HG02571 (cell line): Measurements from ENCODE around the gene CNGB1.
"Not testable (repeated sequence)": the region's sequence is repeated elsewhere in the genome, so short reads cannot be mapped to it uniquely, and the experiment has no call there.

Experiments
- ATAC-seq: cut with Tn5 transposase; IDR thresholded peaks from one replicate; pipeline ENCODE4 v1.9.1; 2021; ENCODE audit warnings: mild to moderate bottlenecking, moderate library complexity; ENCODE audit not compliant: unreplicated experiment

Gene CNGB1

GRCh38 chr16:57970970-57971369 is at the start of gene CNGB1:
TSS of gene CNGB1 (minus strand) at chr16:57971128. CDS start at chr16:57967286, 3,842 bp downstream.
- ATAC-seq = no peak

GRCh38 chr16:58019866-58020538 is 49.1 kb upstream of the CNGB1 start:
- no peak for ATAC-seq

- ATAC-seq = no peak
Observed at GRCh38 chr16:58018803-58019202, 47.9 kb upstream of the CNGB1 start.

GRCh38 chr16:58016840-58017446 is 46.0 kb upstream of the CNGB1 start:
- no peak for ATAC-seq

DNA sequence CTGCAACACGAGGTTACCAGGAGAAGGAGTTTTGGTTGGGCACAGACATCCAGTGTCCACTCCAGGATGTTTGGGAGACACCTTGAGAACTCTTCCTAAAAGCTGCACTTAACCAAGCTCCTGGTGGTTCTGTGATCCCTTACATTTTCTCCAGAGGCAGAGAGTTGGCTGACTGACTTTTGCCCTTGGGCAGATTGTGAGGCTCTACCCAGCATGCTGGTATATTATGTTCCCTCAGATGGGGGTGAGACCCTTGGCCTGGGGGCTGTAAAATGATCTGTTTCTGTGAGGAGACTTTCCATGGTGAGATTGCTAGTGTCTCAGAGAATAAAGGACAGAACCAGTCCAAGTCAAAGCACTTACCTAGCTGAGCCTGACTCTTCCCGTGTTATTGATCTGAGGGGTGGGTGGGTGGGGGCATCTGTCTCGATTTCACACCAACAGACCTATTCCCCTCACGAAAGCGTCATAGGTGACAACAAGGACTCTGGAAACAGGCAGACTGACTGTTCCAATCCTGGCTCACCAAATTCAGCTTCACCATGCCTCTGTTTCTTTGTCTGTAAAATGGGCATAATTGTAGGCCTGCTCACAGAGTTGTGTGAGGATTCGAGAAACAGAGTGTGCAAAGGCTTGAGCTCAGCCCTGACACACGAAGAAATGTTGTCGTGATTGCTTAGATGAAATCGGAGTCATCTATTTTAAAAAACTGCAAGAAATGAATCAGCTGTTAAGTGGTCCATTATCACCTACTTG is 42.5 kb upstream of the CNGB1 start:
- ATAC-seq = no peak

DNA sequence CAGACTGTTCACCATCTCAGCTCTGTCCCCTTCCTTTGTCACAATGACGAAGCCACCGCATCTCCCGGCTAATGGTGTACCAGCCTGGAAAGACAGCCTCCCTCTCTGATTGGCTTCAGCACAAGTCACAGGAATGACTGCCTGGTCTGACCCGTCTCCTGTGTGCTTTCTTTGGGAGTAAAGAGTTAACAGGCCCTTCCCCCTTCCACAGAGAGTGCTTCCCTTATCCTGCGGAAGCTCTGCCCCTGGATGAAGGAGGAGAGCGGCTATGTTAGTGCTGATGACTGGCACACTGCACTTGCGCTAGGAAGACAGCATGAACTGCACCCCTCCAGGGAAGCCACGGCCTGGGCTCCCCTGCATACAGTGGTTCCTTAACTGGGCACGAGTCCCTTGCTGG is 41.6 kb upstream of the CNGB1 start:
- ATAC-seq = no peak

DNA sequence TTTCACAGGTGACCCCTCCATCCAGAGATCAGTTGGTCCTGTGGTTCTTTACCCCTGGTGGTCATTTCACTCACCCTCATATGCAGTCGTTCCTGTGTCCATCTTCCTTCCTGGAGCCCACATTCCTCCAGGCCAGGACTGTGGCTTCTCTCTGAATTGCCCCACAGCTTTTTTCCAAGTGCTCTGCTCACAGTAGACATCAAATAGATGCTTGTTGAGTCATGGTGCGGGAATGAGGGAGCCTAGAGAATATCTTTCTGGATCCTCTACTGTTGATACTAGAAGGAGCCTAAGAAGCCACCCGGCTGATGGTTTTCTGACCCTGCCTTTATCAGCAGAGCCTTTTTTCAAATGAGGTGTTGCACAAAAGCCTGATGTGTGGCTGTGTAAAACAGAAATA is 40.7 kb upstream of the CNGB1 start:
- no peak for ATAC-seq

DNA sequence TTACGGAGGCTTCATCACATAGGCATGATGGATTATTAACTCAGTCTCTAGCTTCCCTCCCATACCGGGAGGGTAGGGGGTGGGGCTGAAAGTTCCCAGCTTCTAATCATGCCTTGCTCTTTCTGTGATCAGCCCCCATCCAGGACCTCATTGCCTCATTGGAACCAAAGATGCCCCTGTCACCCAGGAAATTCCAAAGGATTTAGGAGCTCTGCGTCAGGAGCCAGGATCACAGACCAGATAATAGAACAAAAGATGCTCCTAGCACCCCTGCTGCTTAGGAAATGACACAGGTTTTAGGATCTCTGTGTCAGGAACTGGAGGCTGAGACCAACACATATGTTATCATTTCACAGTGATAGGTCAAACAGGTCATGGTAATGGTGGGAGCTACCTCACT is 40.0 kb upstream of the CNGB1 start:
- no peak for ATAC-seq

- ATAC-seq = no peak
Observed at GRCh38 chr16:58009856-58010416, 39.0 kb upstream of the CNGB1 start.

GRCh38 chr16:58004736-58005135 is 33.8 kb upstream of the CNGB1 start:
- not testable (repeated sequence) for ATAC-seq

DNA sequence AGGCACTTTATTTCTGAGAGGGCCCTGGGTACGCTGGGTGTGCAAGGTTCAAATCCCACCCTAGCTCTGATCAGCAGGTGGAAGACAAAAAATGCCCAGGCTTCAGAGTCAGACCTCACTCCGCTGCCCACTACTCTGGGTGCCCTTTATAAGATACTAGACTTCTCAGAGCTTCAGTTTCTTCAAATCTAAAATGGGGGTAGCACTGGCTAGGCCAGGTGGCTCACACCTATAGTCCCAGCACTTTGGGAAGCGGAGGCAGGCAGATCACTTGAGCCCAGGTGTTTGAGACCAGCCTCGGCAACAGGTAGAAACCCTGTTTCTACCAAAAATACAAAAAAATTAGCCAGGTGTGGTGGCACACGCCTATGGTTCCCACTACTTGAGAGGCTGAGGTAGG is 32.0 kb upstream of the CNGB1 start:
- ATAC-seq = no peak

- ATAC-seq = no peak
Observed at GRCh38 chr16:58002416-58002800, 31.5 kb upstream of the CNGB1 start.

DNA sequence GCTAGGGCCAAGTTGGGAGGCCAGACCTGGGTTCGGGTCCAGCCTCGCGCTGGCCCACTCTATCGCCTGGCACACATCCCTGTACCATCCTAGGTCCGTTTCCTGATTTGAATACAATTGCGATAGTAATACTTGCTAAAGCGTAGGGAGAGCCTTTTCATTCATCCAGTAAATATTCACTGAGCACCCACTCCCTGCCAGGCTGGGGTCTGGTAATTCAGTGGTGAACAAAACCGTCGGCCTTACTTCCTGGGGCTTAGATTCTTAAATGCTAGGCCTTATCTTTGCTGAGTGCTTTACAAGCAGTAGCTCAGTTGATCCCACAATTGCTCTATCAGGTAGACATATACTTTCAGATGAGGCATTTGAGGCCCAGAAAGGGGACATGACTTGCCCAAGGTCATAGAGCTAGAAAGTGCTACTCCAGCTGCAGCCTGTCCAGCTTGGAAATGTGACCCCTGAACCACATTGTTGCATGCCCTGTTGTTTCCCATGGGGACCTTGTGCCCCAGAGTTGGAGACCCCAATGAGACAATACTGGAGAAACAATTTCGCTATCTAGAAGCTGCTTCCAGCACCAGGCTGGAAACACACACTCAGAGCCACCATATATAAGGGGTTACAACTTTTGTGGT is 31.0 kb upstream of the CNGB1 start:
- no peak for ATAC-seq

DNA sequence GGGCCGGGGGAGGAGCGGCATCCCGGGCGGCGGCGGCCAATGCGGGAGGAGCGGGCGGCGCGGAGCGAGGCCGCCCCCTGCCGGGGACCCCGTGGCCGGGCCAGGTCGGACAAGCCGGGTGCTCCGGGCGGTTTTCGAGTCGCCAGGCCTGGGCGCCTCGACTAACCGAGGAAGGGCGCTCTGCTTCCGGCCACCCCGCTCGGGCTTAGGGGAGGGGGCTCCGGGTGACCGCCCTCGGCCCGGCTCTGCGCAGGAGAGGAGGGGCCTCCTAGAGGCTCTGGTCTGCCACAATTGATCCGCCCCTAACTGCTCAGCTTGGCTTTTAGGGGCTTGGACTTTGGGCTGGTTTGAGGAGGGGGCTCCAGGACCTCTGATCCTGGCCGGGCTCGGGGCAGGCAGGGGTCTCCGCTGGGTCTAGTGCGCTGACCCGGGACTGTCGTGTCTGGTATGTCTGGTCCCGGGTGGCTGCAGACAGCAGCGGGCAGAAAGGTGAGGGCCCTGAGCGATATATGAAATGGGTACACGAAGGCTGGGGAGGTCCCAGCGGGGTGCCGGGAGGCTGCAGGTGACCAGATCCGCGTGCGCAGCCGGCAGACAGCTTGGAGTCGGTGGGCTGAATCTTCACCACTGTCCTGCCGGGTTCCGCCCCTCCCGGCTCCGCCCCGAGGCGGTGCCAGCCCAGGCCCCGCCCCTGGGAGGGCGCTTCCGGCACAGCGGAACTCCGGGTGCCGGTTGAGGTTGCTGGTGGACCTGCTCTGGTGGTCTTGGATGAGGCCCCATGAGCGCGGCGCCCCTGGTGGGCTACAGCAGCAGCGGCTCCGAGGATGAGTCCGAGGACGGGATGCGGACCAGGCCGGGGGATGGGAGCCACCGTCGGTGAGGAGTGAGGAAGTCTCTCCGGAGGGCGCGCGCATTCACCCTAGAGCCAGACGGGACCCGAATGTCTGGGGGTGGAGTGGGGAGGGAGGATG is 30.1 kb upstream of the CNGB1 start, which contains the start of gene USB1:
Gene USB1 (plus strand): TSS at position 702 of the 971 bp plus-strand sequence. CDS start 77 bp downstream, at position 779.
- peak; percentile 73 for ATAC-seq

GRCh38 chr16:57999971-58000705 is 29.2 kb upstream of the CNGB1 start, which contains the start of gene ZNF319:
TSS of gene ZNF319 (minus strand) at chr16:58000672. CDS start at chr16:57998265, 2,407 bp downstream.
- ATAC-seq = peak; percentile 14

- no peak for ATAC-seq
Observed at GRCh38 chr16:57999366-57999970, 28.5 kb upstream of the CNGB1 start.

DNA sequence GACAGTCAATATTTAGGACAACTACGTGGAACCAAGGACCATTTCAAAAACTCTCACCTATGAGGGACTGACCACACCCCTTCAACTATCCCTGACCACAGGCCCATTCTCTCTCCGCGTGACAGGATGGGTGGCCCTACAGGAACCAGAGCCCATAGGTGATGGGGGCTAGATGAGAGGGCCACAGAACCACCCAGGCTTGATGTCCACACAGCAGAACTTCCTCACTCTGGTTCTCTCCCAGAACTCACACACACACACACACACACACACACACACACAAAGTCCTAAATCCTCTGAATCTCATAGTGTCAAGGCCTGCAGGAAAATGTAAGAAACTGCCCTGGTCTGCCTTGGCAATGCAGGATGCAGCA is 28.1 kb upstream of the CNGB1 start:
- ATAC-seq = no peak

- no peak for ATAC-seq
Observed at GRCh38 chr16:57998486-57998885, 27.6 kb upstream of the CNGB1 start.
